Measurements from ENCODE around the gene IL9. TPM values are rescaled to one million over a fixed set of nuclear protein-coding genes. Genes with fewer than 3 reads are reported as not detected.

IL9 gene
- total and polyA plus RNA-seq, 2 experiments from 2014 or later: not detected

- 64 to 75% methylated on average over 5 of the region's 5 CpGs for WGBS, 2 experiments (ENCODE audit: low coverage in 1 of 2, low lambda C conversion rate in 2 of 2, missing lambda C conversion rate in 2 of 2)
- no peaks in the 10 kb centered on the region for H4K20me1 ChIP-seq (ENCODE audit: insufficient read depth)
- H3K4me2 ChIP-seq (ENCODE audit: unreplicated experiment): no peak overlapping the region
- no peak overlapping the region for H3K4me3 ChIP-seq
- H3K9me3 ChIP-seq (ENCODE audit: low read depth): no peaks in the 10 kb centered on the region
- H3F3A ChIP-seq (ENCODE audit: insufficient read depth): peaks cover 20% of the 10 kb centered on the region
- H3K27me3 ChIP-seq (replicated peaks; ENCODE audit: insufficient read depth): no peaks in the 10 kb centered on the region
- H2AFZ ChIP-seq: no peak overlapping the region
- peaks cover 16% of the 10 kb centered on the region; the same call in 1 of the 2 replicates for H3K4me1 ChIP-seq (ENCODE audit: insufficient read depth)
- no peaks in the 10 kb centered on the region for H3K9me2 ChIP-seq (ENCODE audit: insufficient read depth)
- in situ Hi-C loops (cut with MboI): no loop called here
- DNase-seq: peak; percentile 45
- no peak overlapping the region for H3K9ac ChIP-seq
- TF ChIP-seq EZH2phosphoT487 (IDR thresholded peaks at IDR 0.05; ENCODE audit: insufficient read depth, low read depth) (no peak), EZH2 (IDR thresholded peaks at IDR 0.05; ENCODE audit: insufficient read depth, poor library complexity, severe bottlenecking) (no peak)
- no peak overlapping the region for H3K27ac ChIP-seq
- H3K36me3 ChIP-seq (ENCODE audit: low read depth): no peaks in the 10 kb centered on the region
- H3K79me2 ChIP-seq (ENCODE audit: insufficient read depth): no peaks in the 10 kb centered on the region
Observed at GRCh38 chr5:135915466-135916001, 19.9 kb upstream of the IL9 start.

- peaks cover 20% of the 10 kb centered on the region for H3F3A ChIP-seq (ENCODE audit: insufficient read depth)
- peak; percentile 65 for DNase-seq
- no peaks in the 10 kb centered on the region for H3K36me3 ChIP-seq (ENCODE audit: low read depth)
- no peak overlapping the region for H3K9ac ChIP-seq
- no peaks in the 10 kb centered on the region for H3K27me3 ChIP-seq (replicated peaks; ENCODE audit: insufficient read depth)
- no peaks in the 10 kb centered on the region for H3K79me2 ChIP-seq (ENCODE audit: insufficient read depth)
- H3K9me3 ChIP-seq (ENCODE audit: low read depth): no peaks in the 10 kb centered on the region
- H3K27ac ChIP-seq: no peak overlapping the region
- no peak overlapping the region for H3K4me2 ChIP-seq (ENCODE audit: unreplicated experiment)
- H3K9me2 ChIP-seq (ENCODE audit: insufficient read depth): no peaks in the 10 kb centered on the region
- no peak overlapping the region for H2AFZ ChIP-seq
- in situ Hi-C loops (cut with MboI): no loop called here
- TF ChIP-seq EZH2 (IDR thresholded peaks at IDR 0.05; ENCODE audit: insufficient read depth, poor library complexity, severe bottlenecking) (no peak), EZH2phosphoT487 (IDR thresholded peaks at IDR 0.05; ENCODE audit: insufficient read depth, low read depth) (no peak)
- no peaks in the 10 kb centered on the region for H4K20me1 ChIP-seq (ENCODE audit: insufficient read depth)
- WGBS, 2 experiments (ENCODE audit: low coverage in 1 of 2, low lambda C conversion rate in 2 of 2, missing lambda C conversion rate in 2 of 2): 7 to 9% methylated on average over 4 of the region's 4 CpGs
- no peak overlapping the region for H3K4me3 ChIP-seq
- H3K4me1 ChIP-seq (ENCODE audit: insufficient read depth): peaks cover 16% of the 10 kb centered on the region; the same call in 1 of the 2 replicates
Observed at GRCh38 chr5:135913713-135914626, 18.3 kb upstream of the IL9 start.

GRCh38 chr5:135905144-135905543 is 9.5 kb upstream of the IL9 start:
- in situ Hi-C loops (cut with MboI): no loop called here
- no peak overlapping the region for H3K9ac ChIP-seq
- WGBS, 2 experiments (ENCODE audit: low coverage in 1 of 2, low lambda C conversion rate in 2 of 2, missing lambda C conversion rate in 2 of 2): 86 to 91% methylated on average over 1 of the region's 1 CpG
- H3K27me3 ChIP-seq (replicated peaks; ENCODE audit: insufficient read depth): no peaks in the 10 kb centered on the region
- DNase-seq: no peak
- H3F3A ChIP-seq (ENCODE audit: insufficient read depth): no peaks in the 10 kb centered on the region
- no peak overlapping the region for H3K4me3 ChIP-seq
- no peaks in the 10 kb centered on the region for H3K36me3 ChIP-seq (ENCODE audit: low read depth)
- no peaks in the 10 kb centered on the region for H4K20me1 ChIP-seq (ENCODE audit: insufficient read depth)
- H3K9me2 ChIP-seq (ENCODE audit: insufficient read depth): no peaks in the 10 kb centered on the region
- no peak overlapping the region for H3K4me2 ChIP-seq (ENCODE audit: unreplicated experiment)
- H3K4me1 ChIP-seq (ENCODE audit: insufficient read depth): no peaks in the 10 kb centered on the region
- H3K27ac ChIP-seq: no peak overlapping the region
- no peaks in the 10 kb centered on the region for H3K79me2 ChIP-seq (ENCODE audit: insufficient read depth)
- no peaks in the 10 kb centered on the region for H3K9me3 ChIP-seq (ENCODE audit: low read depth)
- no peak for TF ChIP-seq EZH2 (IDR thresholded peaks at IDR 0.05; ENCODE audit: insufficient read depth, poor library complexity, severe bottlenecking)
- TF ChIP-seq EZH2phosphoT487 (IDR thresholded peaks at IDR 0.05; ENCODE audit: insufficient read depth, low read depth): no peak
- no peak overlapping the region for H2AFZ ChIP-seq

GRCh38 chr5:135901633-135902032 is 6.0 kb upstream of the IL9 start:
- no peak overlapping the region for H3K4me2 ChIP-seq (ENCODE audit: unreplicated experiment)
- no peaks in the 10 kb centered on the region for H3K9me2 ChIP-seq (ENCODE audit: insufficient read depth)
- H3K9me3 ChIP-seq (ENCODE audit: low read depth): no peaks in the 10 kb centered on the region
- in situ Hi-C loops (cut with MboI): no loop called here
- H3K36me3 ChIP-seq (ENCODE audit: low read depth): no peaks in the 10 kb centered on the region
- no peak for TF ChIP-seq EZH2 (IDR thresholded peaks at IDR 0.05; ENCODE audit: insufficient read depth, poor library complexity, severe bottlenecking)
- TF ChIP-seq EZH2phosphoT487 (IDR thresholded peaks at IDR 0.05; ENCODE audit: insufficient read depth, low read depth): no peak
- no peaks in the 10 kb centered on the region for H3K79me2 ChIP-seq (ENCODE audit: insufficient read depth)
- peaks cover 4% of the 10 kb centered on the region; the same call in 1 of the 2 replicates for H3K27me3 ChIP-seq (replicated peaks; ENCODE audit: insufficient read depth)
- H2AFZ ChIP-seq: no peak overlapping the region
- no peak overlapping the region for H3K27ac ChIP-seq
- H3K4me3 ChIP-seq: no peak overlapping the region
- H3K9ac ChIP-seq: no peak overlapping the region
- 47 to 60% methylated on average over 3 of the region's 3 CpGs for WGBS, 2 experiments (ENCODE audit: low coverage in 1 of 2, low lambda C conversion rate in 2 of 2, missing lambda C conversion rate in 2 of 2)
- no peaks in the 10 kb centered on the region for H3K4me1 ChIP-seq (ENCODE audit: insufficient read depth)
- H3F3A ChIP-seq (ENCODE audit: insufficient read depth): no peaks in the 10 kb centered on the region
- no peak for DNase-seq
- H4K20me1 ChIP-seq (ENCODE audit: insufficient read depth): no peaks in the 10 kb centered on the region

Data from GM23248 (cell line).